Pancreas (tissue), 10 donors: ENCODE measurements around the gene HIVEP3. TPM values are rescaled to one million over a fixed set of nuclear protein-coding genes. Genes with fewer than 3 reads are reported as not detected.

Experiments used
- ATAC-seq, 4 donors: fragments of 200-7000 bp; cut with Tn5 transposase; one replicate each; pipeline versions ENCODE4 v1.8.0 to v1.9.1; 2020; ENCODE audit warnings: mild to moderate bottlenecking in 4 of 4, moderate library complexity in 4 of 4
- DNase-seq, 6 donors: peaks; one replicate each; pipeline ENCODE4 v3.0.0-alpha.2; 2020
- FAIRE-seq: peaks from 2 replicates; lab custom pipeline; 2012; peaks lifted over from hg19 to GRCh38; lab: Jason Lieb, UNC
- H3K27ac ChIP-seq, 4 donors: fragments of 200-600 bp; sonication (generic); 1 replicate in 3 of 4; 2 replicates in 1 of 4; pipeline versions ENCODE4 v1.5.0 to v1.8.0; 2020
- H3K27me3 ChIP-seq, 4 donors: fragments of 200-600 bp; one replicate each; pipeline ENCODE4 v1.8.0; 2021
- H3K36me3 ChIP-seq, 3 donors: fragments of 200-600 bp; sonication (generic) in 1 of 3; one replicate each; pipeline versions ENCODE4 v1.5.0 to v1.8.0; 2020 to 2021
- H3K4me1 ChIP-seq, 3 donors: fragments of 200-600 bp; one replicate each; pipeline ENCODE4 v1.8.0; 2021
- H3K4me3 ChIP-seq, 4 donors: fragments of 200-600 bp; sonication (generic) in 2 of 4; one replicate each; pipeline versions ENCODE4 v1.5.0 to v1.8.0; 2020 to 2021
- H3K9me3 ChIP-seq, 4 donors: fragments of 200-600 bp; one replicate each; pipeline ENCODE4 v1.8.0; 2021
- WGBS, 2 donors: extraction: QIAGEN DNeasy Blood & Tissue Kit; methylation state at CpG; one replicate each; pipeline ENCODE4 v1.1.7; 2013; 5-methylcytosine and 5-hydroxymethylcytosine counted together
- intact Hi-C, 3 donors: fragments of 100-400 bp; cut with DNase I; formaldehyde crosslinking; loops; one replicate each; pipeline versions ENCODE4 v1.11.1 to v1.14.2; 2022
- polyA plus RNA-seq, 2 donors: library from polyadenylated mRNA; stranded (reverse); fragments of 200-250 nt; gene quantifications; one replicate each; pipeline ENCODE4 v1.2.3, GENCODE V29; 2013
- total RNA-seq, 6 donors: library from RNA; stranded (reverse); fragmentation: NEBNext Ultra II Directional in 4 of 6; extraction: Animal tissue kit (Norgen Biotek cat#: 25700) in 4 of 6; gene quantifications; one replicate each; pipeline versions ENCODE4 v1.2.1 to v1.2.4, GENCODE V29; 2021 to 2023
- TF ChIP-seq, protein P1 (sequence below), 4 donors: fragments of 200-600 bp; sonication (generic) in 3 of 4; IDR thresholded peaks; one replicate each; pipeline versions ENCODE4 v1.5.0 to v1.8.0; 2021; ENCODE audit warnings: antibody characterized with exemption in 4 of 4
- donor health status: healthy with polysubstance abuse.
- donor health status: DM: no; HTN: no; CAD: no; lungs with moderate emphysema.
- donor health status: DM: no; HTN: no; CAD: no.
- donor health status: control.
- donor health status: control.
- donor health status: Bipolar disorder and iron deficiency.
- donor health status: DM: yes; HTN: yes; CAD: no.
- donor health status: DM: no; HTN: no; CAD: no.
- donor health status: DM: no; HTN: no; CAD: no.
- donor health status: DM: yes; HTN: yes; CAD: no.

HIVEP3 gene
- total and polyA plus RNA-seq, 8 donors, result 2.7 to 5.0 (median 3.1) TPM

DNA sequence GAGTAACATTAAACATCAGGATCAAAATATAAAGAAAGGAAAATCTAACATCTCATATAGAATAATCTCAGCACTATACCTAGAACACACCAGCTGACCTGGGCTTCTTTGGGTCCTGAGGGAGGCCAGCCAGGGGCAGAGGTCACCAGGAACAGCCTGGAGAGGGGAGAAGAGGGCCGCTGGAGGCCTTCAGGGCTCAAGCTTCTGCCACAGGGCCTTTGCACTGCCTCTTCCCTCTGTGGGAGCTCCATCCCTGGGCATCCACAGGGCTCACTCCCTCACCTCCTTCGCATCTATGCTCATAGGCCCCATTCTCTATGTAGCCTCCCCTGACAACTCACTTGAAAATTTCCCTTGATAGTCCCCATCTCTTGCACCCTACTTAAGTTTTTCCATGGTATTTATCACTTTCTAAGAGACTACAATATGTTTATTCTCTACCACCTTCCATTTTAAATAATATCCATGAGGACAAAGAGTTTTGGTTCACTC is 73.9 kb downstream of the HIVEP3 start:
- Histone ChIP-seq H3K36me3 (no peaks in the 10 kb centered on the region), H3K9me3 (no peaks in the 10 kb centered on the region), H3K4me1 (no peaks in the 10 kb centered on the region), H3K27ac (no peak overlapping the region), H3K4me3 (no peak overlapping the region), H3K27me3 (no peaks in the 10 kb centered on the region)
- TF ChIP-seq, protein P1, sequence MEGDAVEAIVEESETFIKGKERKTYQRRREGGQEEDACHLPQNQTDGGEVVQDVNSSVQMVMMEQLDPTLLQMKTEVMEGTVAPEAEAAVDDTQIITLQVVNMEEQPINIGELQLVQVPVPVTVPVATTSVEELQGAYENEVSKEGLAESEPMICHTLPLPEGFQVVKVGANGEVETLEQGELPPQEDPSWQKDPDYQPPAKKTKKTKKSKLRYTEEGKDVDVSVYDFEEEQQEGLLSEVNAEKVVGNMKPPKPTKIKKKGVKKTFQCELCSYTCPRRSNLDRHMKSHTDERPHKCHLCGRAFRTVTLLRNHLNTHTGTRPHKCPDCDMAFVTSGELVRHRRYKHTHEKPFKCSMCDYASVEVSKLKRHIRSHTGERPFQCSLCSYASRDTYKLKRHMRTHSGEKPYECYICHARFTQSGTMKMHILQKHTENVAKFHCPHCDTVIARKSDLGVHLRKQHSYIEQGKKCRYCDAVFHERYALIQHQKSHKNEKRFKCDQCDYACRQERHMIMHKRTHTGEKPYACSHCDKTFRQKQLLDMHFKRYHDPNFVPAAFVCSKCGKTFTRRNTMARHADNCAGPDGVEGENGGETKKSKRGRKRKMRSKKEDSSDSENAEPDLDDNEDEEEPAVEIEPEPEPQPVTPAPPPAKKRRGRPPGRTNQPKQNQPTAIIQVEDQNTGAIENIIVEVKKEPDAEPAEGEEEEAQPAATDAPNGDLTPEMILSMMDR (IDR thresholded peaks at IDR 0.05), result no peak
- FAIRE-seq (no peak), ATAC-seq (no peak), DNase-seq (no peak)
- WGBS, 2 donors, result 98 to 100% methylated on average over 2 of the region's 2 CpGs
- intact Hi-C loops, result no loop called here

DNA sequence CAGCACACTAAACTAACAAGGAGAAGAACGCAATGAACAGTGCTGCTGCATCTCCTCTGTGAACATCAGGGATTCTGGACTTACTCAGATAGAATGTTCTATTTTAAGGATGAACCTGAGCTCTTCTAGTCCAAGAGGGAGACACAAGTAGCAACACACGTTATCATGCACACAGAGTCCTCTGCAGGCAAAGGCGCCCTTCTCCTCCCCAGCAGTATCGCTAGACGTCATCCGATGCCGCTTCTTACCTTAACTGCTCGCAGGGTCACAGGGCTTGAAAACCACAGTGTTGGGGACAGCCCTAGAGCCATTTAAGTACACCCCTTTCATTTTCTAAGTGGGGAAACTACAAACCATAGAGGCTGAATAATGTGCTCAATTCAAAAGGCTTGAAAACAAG is 74.5 kb downstream of the HIVEP3 start:
- FAIRE-seq (no peak), ATAC-seq (no peak)

DNA sequence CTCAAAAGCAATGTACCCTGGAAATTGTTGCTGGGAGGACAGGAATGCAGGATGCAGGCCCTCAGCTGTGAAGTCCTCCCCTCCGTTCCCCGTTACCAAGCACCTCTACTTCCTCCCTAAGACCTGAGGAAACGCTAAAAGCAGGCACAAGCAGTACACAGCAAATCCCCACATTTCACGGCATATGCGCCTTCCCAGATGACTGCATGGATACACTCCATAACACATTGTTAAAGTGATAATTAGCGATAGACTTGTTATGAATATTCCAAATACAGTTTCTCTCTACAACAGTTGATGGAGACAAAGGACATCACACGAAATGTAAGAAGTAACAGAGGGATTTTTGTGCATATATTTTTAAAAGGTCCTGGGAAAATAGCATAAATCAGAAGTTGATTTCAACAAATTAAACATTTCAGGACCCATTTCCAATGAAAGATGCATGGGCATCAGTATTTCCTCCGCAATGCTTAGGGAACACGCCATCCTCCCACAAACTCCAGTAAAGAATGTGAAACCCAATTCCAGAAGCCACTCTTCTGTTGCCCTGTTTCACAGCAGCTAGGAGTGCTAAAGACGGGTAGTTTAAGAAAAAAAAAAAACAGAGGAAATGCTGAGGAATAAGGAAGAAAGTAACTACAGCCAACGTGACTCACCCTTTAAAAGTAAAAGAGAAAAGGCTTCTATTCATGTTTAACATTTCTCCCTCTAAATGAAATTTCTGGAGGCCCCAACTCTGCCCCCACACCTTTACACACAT is 75.5 kb downstream of the HIVEP3 start:
- no peaks in the 10 kb centered on the region for H3K36me3 ChIP-seq
- H3K27ac ChIP-seq, result no peak overlapping the region
- no peak overlapping the region for H3K4me3 ChIP-seq
- ATAC-seq (no peak), DNase-seq (no peak), FAIRE-seq (no peak)
- TF ChIP-seq, protein P1 (IDR thresholded peaks at IDR 0.05), result no peak
- WGBS, 2 donors, result 85% methylated on average over 11 of the region's 11 CpGs
- intact Hi-C loops, result no loop called here
- no peaks in the 10 kb centered on the region for H3K9me3 ChIP-seq
- H3K4me1 ChIP-seq, result no peaks in the 10 kb centered on the region
- H3K27me3 ChIP-seq, result no peaks in the 10 kb centered on the region

More for the DNA sequence above, 74.5 kb downstream of the HIVEP3 start:
- H3K36me3 ChIP-seq, result no peaks in the 10 kb centered on the region
- H3K4me1 ChIP-seq, result no peaks in the 10 kb centered on the region
- no peak overlapping the region for H3K27ac ChIP-seq
- no peaks in the 10 kb centered on the region for H3K27me3 ChIP-seq
- 87 to 96% methylated on average over 8 of the region's 8 CpGs for WGBS, 2 donors
- DNase-seq, result no peak
- intact Hi-C loops, result no loop called here
- TF ChIP-seq, protein P1 (IDR thresholded peaks at IDR 0.05), result no peak
- H3K4me3 ChIP-seq, result no peak overlapping the region
- no peaks in the 10 kb centered on the region for H3K9me3 ChIP-seq

DNA sequence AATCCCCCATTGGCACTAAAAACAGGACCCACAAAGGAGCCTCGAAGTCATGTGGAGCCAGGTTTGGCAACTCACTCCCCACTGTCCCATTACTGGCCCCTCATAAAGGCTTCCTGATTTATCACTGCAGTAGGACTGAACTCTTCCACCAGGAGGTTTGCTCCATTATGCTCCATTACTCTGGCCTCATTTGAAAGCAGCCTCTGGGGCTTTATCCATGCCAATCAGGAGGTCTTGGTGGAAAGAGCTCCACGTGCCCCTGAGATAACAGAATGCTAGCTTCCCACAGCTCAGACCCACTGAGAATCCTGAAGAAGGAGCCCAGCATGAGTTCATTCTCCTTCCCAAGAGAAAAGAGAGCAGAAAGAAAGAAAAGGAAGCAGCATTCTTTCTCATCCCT is 76.4 kb downstream of the HIVEP3 start:
- no peaks in the 10 kb centered on the region for H3K36me3 ChIP-seq
- no peak overlapping the region for H3K27ac ChIP-seq
- H3K4me1 ChIP-seq, result no peaks in the 10 kb centered on the region
- TF ChIP-seq, protein P1 (IDR thresholded peaks at IDR 0.05), result no peak
- no peak for ATAC-seq
- intact Hi-C loops, result no loop called here
- no peak for DNase-seq
- no peaks in the 10 kb centered on the region for H3K9me3 ChIP-seq
- FAIRE-seq, result no peak
- no peaks in the 10 kb centered on the region for H3K27me3 ChIP-seq
- 75 to 76% methylated on average over 2 of the region's 2 CpGs for WGBS, 2 donors
- H3K4me3 ChIP-seq, result no peak overlapping the region
